HS-5 (cell line): ENCODE measurements around the gene LIMS2.

ENCODE experiments used
- DNase-seq: peaks from one replicate; pipeline ENCODE4 v3.0.0-alpha.2; 2012; ENCODE audit warnings: low read depth

The LIMS2 gene

DNA sequence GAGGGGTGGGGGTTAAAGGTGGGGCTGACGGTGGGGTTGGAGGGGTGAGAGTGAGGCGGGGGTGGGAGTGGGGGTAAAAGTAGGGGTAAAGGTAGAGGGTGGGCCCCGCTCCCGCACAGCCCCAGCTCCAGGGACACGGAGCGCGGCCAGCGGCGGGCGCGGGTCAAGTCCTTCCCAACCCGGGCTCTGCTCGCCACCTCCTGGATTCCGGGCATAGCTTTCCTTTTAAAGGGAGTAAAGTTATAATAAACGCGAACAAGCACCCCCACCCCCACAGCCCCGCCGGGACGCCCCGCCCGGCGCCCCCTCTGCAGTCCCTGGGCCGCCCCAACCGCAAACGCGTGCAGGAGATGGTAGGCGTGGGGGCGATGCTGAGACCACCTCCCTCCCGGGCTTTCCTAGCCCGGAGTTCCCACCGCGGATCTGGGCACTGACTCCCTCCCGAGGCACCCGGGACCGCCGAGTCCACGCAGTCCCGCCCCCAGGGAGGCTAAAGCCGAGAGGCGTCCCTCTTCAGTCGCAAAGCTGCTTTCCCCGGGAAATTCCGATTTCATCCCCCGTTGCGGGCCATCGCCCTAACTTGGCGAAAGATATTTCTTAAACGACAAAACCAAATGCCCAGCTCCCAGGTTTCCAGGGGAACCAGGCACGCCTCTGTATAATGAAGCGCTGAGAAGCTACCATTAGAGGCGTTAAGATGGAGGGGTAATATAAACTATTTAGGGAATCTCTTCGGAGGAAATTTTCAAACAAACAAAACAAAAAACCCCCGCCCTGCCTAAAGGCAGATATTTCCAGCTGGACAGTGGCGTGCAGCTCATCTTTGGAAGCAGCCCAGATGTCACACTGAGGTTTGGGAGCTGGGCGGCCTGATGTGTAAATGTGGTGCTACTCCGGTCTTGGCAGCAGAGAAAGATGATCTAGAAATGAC, at the start of gene LIMS2:
Gene LIMS2, minus strand, starts transcription at position 200 of the 931 bp plus-strand sequence. CDS start 506 bp downstream, outside the sequence.
- no peak for DNase-seq

DNA sequence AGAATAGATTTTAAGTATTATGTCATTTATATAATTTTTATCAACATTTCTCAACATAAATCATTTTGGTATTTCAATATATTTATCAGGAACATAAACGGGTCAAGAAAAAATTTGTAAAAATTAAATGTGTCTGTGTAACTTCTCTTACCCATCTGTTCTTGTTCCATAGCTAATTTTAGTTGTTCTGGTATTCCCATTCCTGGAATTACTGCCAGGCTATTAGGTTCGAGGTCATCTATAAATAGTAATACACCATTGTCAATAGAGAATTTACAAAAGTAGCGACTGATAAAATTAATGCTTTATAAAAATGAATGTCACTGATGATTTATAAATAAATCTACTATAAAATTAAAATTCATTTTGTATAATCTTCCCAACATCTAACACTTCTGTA, 47.5 kb upstream of the LIMS2 start:
- no peak for DNase-seq

- no peak for DNase-seq
These were observed 46.6 kb upstream of the LIMS2 start for GRCh38 chr2:127721978-127722355.

DNA sequence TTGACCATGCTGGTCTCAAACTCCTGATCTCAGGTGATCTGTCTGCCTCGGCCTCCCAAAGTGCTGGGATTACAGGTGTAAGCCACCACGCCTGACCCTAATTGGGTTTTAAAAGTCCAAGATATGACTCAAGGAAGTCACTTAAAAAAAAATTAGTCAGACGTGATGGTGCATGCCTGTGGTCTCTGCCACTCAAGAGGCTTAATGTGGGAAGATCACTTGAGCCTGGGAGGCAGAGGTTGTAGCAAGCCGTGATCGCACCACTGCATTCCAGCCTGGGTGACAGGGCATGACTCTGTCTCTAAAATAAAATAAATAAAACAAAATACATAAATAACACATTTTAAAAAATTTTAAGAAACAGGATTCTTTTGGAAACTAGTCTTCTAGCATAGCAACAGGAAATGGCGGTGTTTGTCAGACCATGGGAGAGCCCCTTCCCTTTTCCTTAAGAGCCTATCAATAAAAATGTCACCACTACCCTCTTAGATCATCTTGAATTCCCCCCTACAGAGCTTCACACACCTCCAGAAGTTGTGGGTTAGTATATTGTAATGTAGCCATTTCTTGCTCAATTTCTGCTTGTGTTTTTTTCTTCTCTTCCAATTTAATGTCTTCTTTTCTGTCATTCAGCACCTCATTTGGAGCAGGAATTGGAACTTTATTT, 46.1 kb upstream of the LIMS2 start:
- no peak for DNase-seq

DNA sequence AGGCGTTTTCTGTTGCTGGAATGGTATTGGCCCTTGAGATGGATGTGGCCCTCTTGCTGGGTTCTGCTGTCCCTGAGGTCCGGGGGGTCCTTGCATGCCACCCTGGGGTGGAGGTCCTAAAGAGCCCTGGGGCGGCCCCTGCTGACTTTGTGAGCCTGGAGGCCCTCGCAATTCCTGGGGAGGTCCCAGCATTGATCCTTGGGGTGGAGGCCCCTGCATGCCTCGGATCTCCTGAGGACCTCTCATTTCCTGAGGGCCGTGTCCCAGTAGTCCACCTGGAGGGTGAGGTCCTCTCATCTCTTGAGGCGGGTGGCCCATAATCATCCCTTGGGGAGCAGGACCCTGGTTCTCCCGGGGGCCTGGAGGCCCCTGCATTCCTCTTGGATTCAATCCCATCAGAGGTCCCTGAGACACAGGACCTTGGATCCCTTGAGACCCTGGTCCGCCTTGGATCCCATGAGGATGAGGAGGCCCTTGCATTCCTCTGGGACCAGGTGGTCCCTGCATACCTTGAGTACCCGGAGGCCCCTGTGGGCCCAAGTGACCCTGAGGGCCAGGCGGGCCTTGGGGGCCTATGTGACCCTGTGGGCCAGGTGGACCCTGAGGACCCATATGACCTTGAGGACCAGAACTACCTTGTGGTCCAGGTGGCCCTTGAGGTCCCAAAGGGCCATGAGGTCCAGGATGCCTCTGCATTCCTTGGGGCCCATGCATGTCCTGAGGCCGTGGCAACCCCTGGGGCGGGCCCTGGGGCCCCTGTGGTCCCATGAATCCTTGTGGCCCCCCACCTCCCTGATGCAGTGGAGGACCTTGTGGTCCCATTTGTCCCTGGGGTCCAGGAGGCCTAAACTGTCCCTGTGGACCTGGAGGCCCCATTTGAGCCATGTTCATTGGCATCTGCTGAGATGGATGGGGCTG, 44.2 kb upstream of the LIMS2 start:
- no peak for DNase-seq

DNA sequence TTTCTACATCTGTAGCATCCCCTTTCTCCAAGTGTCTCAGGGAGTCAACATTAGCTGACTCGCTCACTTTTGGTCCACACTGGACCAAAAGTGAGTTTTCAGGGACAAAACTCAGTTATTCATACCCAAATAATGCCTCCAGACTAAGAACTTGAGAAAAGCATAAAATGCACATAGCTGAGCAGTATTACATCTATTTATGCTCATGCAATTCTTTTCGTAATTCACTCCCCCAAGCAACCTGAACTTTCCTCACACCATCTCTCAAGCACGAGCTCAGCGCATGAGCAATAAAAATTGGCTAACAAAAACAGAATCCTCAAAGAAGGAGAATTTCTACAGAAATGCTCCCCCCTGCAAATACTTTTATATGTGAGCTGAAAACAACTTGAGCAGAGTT, 42.9 kb upstream of the LIMS2 start:
- DNase-seq = no peak

DNA sequence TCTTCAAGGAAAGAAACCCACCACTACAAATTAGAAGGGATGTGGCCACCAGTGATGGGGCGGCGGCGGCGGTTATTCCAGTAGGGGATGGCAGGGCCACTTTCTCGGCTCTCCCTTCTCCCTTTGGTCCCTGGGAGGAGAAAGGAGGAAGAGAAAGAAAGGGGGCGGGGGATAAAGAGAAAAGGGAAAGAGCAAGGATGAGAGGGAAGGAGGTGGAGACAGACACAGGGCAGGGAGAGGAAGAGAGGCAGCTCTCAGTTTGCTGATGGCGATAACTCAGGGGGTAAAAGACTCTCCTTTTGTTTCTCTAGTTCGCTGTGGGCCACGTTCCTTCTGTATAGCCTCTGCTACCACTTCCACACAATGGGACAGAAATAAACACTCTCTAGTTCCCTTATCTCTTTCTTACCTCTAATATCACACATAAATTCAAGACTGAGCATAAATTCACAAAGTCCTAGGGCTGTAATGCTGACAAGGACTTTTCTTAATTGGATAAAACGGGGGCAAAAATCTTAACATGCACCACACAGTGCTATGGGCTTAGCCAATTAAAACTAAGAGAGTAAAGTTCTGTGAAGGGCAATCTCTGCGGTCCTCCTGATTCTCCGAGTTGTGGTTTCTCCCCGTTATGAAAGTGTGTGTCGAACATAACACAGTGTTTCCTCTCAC, 40.6 kb upstream of the LIMS2 start:
- DNase-seq = no peak

DNA sequence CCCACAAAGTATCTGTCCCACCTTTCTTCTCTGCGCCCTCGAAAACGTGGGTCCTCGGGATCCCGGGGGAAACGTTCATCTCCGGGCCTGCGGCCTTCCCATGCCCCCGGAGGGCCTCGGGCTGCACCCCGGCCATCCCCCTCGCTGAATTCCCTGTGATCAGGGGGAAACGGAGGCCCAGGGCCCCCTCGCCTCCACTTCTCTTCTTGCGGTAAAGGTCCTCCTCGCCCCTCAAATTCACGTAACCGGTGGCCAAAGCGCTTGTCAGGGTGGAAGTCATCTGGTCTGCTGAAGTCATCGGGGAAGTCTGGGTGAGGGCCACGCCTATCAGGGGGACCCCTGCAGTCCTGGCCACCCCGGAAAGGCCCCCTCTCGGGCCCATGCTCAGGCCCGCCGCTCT, 38.2 kb upstream of the LIMS2 start:
- no peak for DNase-seq

DNA sequence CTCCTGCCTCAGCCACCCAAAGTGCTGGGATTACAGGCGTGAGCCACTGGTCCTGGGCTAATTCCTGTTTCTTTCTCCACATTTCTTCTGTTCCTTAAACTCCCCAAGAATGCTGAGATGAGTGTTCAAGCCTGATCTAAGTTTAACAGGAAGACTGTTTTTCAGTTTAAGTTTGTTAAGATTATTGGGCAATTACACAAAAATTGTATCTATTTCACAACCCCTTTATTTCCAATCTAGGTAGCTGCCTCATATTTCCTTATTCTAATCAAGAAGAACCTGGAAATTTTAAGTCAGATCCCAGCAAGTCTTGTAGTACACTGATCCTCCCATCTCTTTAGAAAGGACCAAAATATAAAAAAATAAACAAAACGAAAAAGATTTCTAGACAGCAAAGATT, 37.7 kb upstream of the LIMS2 start:
- no peak for DNase-seq

DNA sequence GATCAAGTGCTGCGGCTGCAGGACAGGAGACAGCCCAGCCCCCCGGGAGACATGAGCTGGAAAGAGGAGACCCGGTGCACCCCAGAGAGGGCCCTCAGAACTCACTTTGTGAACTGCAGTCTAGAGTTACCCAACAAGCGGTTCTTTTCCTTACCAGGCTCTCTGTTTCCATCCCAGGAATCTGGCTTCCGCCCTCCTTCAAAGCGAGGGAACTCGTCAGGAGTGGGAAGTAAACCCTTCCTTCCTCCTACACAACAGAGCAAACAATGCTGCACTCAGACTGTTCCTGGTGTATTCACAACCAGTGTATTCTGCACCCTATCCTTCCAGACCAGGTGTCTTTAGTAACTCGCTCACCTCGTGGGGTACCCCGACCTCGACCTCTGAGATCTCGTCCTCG, 34.0 kb upstream of the LIMS2 start:
- no peak for DNase-seq

- no peak for DNase-seq
These were observed 32.7 kb upstream of the LIMS2 start for GRCh38 chr2:127707890-127708648.

- DNase-seq = no peak
These were observed 31.1 kb upstream of the LIMS2 start for GRCh38 chr2:127706215-127706990.

DNA sequence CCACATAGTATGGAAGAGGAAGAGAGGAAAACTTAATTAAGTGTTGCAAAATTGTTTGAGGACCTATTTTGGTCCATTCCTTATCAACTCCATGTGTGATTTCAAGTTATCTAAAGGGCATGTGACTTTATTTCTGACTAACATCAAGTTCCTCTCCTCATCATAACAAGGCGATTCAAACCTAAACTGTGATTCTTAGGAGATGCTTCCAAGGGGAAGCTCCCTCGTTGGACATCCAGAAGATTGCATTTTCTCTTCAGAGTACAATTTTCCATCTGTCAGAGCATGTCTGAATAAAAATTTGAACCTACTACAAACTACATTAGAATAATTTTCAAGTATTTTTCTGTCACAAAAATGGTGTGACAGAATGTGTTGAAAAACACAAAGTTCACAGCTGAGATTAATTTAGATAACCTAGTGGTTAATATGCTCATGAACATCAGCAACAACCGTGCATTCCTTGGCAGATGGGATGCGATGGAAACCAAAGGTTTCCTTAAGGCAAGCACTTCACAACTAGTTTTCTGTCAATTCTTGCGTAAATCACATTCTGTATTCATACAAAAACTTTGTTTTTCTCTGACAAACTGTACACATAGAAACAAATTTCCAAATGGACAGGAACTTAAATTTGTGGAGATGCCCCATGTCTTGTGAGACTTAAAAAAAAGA, 30.2 kb upstream of the LIMS2 start:
- peak; percentile 23 for DNase-seq

DNA sequence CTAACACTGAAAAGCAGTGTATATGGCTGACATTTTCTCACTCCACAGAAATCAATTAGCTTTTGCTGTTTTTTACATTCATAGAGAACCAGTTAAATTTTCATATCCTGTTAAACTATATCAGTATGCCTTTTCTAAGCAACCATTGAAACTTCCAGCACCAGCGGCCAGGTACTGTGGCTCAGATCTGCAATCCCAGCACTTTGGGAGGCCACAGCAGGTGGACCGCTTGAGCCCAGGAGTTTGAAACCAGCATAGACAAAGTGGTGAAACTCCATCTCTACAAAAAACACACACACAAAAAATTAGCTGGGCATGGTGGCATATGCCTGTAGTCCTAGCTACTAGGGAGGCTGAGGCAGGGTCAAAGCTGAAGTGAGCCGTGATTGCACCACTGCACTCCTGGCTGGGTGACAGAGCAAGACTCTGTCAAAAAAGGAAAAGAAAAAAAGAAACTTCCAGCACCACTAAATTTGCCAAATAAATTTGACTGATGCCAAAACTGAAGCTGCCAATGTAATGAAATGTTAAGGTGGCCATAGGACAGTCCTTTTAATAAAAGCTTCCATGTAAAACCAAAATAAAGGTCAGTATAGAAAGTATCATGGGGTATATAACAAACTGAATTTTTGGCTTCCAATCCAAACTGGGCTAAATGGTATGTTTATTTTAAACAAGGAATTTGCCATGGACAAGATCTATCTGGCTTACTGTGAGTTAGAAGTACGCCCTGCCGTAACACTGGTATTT, 29.5 kb upstream of the LIMS2 start:
- no peak for DNase-seq

- DNase-seq = no peak
These were observed 28.0 kb upstream of the LIMS2 start for GRCh38 chr2:127703282-127703681.

DNA sequence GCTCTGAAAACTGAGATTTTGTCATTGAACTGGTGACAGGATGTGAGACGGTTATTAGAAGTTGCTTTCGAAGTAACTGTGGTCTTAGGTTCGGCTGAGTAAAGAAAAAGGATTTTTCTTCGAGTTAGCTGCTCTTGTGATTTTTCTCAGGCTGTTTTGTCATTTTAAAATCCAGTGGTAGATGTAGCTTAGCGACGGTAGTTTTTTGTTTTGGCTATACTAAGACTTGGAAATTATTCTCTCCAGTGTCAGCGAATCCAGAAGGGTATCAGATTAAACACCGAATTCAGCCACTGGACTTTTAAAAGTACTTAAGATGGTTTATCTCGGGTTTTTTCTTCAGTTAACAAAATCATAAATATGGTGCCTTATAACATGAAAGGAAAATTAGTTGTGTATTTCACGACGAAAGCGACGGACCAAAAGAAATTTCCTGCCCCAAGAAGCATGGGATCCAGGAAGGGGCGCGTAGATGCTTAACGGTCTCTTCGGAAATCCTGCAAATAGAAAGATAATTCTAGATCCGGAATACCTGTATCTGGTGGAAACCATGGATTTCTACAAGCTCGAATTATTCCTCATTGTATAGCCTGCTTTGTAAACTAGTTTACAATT, 27.2 kb upstream of the LIMS2 start:
- no peak for DNase-seq

- peak; percentile 25 for DNase-seq
These were observed 26.5 kb upstream of the LIMS2 start for GRCh38 chr2:127701651-127702394.

DNA sequence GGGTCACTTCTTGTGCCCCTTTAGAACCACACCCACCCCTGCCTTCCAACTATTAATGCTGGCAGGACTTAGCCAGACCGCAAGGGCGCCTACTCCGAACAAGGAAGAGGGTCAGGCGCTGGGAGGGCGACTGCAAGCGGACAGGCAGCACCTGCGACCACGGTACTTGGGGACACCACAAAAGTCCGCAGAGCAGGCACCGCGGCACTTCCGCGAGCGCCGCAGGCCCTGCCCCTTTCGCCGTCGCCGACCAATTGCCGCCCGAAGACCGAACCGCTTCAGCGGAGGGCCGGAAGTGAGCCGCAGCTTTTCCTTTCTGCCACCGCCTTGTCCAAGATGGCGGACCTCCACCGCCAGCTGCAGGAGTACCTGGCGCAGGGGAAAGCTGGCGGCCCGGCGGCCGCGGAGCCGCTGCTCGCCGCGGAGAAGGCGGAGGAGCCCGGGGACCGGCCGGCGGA, 25.9 kb upstream of the LIMS2 start, which contains the start of gene SFT2D3:
Gene SFT2D3, plus strand, starts transcription at position 305 of the 458 bp plus-strand sequence. Its CDS starts 32 bp downstream, at position 337.
- peak; percentile 55 for DNase-seq
